Activated CD8-positive, alpha-beta memory T cell treated with anti-CD3 and anti-CD28 coated beads for 4 hours (primary cell): Measurements from ENCODE around the gene SLC5A3.

Experiments
- DNase-seq, 2 donors: peaks; one replicate each; pipeline ENCODE4 v3.0.0-alpha.2; 2020; ENCODE audit warnings: low read depth in 2 of 2

SLC5A3 gene

DNA sequence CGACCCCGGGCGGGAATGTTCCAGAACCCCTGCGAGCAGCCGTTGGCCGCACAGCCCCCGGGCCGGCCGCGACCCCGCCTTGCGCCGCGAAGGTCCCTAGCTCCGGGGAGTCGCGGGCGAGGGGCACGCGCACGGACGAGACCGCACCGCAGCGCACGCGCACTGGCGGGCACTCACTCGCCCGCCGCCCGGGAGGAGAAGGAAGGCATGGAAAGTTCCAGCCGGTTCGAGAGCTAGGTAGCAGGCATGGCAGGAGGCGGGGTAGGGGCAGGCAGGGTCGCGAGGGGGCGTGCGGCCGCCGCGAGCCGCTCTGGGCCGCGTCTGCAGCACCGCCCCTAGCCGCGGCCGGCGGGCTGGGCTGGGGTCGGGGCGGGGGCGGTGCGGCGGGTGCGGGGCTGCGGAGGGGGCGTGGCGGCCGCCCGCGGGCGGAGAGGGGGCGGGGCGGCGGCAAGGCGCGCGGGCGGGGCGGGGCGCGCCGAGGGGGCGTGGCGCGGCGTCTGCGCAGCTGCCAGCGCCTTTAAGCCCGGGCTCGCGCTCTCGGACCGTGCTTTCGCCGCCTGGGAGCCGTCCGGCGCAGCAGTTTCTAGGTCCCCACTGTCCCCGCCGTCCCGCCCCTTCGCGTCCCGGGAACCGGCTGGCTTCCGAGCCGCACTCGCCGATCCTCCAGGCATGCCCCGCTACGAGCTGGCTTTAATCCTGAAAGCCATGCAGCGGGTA lies at the start of gene SLC5A3, which contains the start of gene MRPS6:
SLC5A3 (plus strand) TSS at position 547 of the 717 bp plus-strand sequence. CDS start 21,621 bp downstream, outside the sequence.
MRPS6 (plus strand) TSS at position 547 of the 717 bp plus-strand sequence; CDS start at position 670, 123 bp downstream.
- DNase-seq: peak in 1 of 2 donors; percentile 58

DNA sequence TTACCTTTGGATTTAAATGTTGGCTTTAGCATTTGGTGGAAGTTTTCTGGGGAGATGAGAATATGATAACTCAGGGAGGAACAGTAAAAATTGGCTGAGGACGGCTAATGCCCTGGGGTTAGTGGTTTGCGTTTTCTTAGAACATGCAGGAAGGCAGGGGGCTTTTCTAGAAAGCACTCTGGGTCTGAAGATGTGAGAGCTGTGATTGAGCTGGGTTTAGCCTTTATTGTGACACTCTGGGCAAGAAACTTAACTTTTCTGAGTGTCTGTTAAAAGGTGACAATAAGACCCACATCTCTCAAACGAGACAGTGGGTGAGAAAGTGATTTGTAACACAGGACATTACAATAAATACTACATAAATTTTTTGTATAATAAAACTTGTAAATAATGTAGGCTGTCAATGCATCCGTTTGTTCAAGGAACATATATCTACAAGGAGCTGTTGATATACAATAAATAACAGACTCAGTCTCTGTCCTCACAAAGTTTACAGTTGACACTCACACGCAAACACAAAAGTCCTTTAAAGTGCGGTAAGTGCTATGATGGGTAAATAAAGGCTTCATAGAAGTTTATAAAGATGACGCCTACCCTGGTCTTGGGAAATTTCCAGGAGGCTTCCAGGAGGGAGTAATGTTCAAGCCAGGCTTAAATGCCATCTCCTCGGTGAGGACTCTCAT lies 49.5 kb upstream of the SLC5A3 start:
- no peak for DNase-seq

DNA sequence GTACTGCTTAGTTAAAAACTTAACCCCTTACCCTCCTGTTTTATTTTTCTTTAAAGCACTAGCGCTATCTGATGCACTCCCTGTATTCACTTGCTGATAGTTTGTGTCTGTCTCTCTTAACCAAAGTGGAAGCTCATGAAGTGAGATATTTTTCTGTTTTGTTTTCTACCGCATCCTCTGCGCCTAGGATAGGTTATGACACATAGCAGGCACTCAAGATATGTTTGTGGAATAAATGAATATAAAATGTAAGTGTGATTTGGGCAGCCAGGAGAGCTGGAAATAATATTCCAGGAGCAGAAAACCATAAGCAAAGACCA lies 49.0 kb upstream of the SLC5A3 start:
- no peak for DNase-seq

DNA sequence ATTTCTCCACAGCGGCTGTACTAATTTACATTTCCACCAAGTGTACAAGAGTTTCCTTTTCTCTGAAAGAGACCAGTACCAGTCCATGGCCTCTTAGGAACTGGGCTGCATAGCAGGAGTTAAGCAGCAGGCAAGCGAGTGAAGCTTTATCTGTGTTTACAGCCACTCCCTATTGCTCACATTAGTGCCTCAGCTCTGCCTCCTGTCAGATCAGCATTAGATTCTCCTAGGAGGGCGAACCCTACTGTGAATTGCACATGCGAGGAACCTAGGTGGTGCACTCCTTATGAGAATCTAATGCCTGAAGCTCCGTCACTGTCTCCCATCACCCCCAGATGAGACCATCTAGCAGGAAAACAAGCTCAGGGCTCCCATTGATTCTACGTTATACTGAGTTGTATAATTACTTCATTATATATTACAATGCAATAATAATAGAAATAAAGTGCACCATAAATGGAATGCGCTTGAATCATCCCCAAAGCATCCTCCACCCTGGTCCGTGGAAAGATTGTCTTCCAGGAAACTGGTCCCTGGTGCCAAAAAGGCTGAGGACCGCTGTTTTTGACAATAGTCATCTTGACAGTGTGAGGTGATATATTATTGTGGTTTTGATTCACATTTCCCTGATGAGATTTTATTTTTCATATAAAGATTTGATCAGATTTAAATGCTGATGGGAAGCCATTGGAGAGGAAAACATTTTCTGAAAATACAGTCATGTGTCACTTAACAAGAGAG lies 45.5 kb upstream of the SLC5A3 start:
- no peak for DNase-seq

DNA sequence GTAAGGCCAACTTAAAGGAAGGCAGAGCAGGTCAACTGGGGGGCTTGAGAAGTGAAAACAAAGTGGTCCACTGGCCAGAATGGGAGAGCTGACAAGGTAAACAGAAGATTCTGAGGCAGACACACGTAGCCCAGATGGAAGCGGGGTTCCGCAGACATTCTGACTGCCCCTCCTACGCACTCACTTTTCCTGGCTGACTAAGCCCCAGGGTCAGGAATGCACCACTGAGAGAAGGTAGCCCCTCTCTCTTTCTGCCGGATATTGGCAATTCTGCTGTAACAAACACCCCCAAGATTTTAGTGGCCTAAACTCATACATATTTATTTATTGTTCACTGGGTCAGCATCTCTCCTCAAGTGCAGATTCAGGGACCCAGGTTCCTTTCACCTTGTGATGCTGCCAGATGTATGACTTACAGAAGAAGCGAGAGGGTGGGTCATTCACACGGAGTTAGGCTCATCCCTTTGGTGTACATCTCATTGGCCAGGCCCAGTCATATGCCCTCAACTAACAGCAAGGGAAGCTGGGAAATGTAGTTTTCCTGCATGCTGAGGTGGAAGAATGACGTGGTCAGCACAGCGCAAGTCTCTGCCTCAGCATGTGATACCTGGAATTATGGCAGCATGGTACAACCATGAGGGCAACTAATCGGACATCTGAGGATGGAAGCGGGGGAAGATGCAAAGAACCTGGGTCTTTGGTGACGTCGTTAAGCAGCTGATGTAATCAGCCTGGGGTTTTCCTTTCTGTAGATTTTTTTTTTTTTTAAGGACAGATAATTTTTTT lies 43.4 kb upstream of the SLC5A3 start:
- DNase-seq: peak; percentile 4 to 23

DNA sequence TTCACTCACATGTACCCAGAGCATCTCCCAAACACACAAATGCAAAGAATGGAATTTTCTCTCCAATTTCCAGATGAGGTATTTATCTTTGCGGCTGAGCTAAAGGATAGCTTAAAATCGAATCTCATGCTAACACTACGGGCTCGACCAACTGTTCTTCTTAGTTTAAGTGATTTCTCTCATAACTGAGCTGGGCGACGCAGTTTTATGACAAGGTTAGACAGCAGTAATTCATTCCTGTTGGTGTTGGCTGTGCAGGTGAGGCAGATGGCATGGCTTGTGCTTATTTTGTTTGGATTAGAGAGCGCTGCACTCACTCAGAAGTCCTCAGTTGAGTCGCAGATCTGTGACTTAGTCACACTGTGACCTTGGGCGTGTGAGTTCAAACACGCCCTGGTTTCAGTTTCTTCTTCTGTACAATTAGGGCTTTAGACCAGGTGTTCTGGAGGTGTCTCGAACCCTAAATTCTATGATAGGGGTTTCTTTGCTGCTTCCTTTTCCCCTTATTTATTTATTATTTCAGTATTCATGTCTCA lies 41.5 kb upstream of the SLC5A3 start:
- no peak for DNase-seq

DNA sequence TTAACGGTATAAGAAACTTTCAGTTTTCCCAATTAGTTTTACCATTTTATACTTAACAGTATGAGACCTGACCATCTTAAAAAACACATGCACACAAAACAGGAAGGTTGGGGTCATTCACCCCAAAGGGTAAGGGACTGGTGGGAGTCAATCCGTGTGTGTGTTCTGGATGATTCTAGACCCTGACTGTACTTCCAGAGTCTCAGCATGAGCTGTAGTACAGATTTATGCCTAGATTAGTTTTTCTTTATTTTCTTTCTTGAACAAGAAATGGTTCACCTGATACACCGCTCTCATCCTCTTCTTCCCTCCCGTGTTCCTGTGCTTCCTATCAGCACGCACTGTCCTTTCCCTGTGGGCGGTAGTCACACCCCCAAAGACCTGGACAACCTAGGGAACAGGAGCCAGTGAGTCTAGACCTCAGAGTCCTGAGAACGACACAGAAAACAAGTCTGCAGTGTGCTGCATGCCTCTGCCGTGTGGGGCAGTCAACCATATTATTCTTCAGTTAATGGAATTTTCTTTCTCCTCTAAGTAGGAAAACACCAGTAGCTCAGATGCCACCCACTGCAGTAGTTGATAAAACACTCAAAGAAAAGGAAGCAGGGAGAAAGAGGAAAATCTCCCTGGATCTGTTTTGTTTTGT lies 38.9 kb upstream of the SLC5A3 start:
- DNase-seq: no peak

DNA sequence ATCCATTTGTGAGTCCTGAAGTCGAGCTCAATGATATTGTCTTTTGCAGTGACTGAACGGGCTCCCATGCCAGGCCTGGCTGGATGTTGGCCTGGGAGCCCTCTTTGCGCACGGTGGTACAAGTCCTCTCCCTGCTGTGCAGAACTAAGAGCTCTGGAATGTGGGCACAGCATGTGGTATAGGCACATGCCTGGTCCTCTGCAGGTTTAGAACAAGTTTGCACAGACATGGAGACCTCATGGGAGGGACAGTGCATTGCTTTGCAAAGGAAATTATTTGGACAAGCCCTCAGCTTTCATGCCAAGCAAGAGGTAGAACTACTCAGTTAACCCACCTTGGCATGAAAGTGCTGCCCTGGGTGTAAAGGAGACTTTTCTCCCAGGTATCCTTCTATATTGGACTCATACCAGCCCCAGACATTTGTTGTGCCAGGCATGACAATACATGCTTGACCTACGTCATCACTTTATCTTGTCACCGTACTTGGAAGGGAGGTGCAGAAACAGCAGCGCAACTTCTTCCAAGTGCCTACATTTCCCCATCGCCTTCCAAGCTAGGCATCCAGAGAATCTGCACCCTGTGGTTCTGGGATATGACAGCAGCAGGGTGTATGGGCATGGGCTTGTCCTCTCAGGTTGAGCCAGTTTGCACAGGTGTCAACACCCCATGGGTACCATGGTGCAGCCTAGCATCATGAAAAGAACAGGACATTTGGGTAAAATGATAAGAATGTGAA lies 37.6 kb upstream of the SLC5A3 start:
- DNase-seq: no peak

DNA sequence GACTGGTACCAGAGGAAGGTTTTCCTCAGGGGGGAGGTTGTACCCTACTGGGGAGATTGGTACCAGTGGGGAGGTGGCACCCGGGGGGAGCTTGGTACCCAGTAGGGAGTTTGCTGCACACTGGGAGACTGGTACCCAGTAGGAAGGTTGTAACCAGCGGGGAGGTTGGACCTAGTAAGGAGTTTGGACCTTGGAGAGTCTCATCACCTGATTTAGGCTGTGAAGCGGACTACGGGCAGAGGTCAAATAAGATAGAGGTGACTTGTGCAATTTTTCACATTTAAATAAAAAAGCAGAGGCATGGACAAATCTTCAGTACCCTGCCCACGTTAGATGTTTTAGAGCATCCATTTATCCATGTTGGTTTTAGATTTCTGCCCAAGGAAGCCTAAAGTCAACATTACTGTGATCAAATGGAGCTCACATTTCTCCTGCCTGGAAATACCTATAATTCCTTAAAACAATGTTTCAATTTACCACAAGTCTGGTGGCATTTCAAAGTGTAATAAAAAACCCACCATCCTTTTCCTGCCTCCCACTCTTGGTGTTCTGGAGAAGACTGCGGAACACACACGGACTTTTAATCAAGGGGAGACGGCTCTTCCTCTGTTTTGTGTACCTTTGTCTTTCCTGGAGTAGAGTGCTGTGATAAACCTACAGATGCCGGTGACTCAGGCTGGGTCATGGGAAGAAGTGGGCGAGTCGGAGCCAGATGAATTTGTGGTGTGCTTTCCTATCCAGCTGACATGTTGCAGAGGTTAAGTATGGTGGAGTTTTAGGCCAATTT lies 36.2 kb upstream of the SLC5A3 start:
- no peak for DNase-seq

DNA sequence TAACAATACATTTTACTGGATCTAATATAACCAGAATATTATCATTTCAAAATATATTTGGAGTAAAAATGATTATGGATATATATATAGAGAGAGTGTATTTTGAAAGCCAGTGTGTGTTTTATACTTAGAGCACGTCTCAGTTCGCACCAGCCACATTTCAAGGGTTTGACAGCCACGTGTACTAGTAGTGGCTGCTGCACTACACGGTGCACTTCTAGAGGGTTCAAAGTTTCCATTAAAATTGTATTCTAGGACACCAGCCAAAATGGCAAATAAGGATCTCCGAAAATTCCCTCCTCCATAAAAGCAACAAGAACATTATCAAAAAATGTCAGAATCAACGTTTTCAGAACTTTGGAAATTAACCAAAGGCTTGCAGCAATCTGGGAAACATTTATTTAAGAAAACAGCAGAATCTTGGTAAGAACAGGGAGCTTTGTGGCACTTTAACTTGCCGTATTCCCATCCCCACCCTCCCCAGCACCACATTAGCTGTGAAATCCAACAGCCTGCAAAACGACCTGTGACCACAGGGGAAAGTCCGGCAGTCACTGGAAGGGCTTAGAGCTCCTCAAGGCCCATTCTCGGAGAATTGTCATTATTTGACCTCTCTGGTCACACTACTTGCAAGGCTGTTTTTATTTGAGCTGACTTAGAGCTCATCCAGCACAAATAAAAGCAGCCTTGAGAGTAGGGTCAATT lies 33.5 kb upstream of the SLC5A3 start:
- no peak for DNase-seq

DNA sequence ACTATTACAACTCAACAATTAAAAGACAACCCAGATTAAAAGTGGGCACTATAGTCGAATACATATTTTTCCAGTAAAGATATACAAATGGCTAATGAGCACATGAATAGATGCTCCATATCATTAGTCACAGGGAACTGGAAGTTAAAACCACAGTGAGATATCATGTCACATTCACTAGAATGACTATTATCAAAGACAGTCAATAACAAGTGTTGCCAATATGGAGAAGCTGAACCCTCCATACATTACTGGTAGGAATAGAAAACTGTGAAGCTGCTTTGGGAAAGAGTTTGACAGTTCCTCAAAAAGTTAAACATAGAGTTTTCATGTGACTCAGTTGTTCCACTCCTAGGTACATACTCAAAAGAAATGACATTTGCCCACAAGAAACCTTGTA lies 30.6 kb upstream of the SLC5A3 start:
- DNase-seq: no peak

DNA sequence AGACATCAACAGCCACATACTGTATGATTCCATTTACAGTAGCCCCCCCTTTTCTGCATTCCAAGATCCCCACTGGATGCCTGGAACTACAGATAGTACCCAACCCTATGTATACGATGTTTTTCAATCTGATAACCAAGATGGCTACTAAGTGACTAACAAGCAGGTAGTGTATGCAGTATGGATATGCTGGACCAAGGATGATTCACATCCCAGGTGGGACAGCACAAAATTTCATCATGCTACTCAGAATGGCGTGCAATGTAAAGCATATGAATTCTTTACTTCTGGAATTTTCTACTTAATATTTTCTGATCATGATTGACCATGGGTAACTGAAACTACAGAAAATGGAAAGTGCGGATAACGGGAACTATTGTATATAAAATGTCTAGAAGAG lies 30.0 kb upstream of the SLC5A3 start:
- DNase-seq: no peak

DNA sequence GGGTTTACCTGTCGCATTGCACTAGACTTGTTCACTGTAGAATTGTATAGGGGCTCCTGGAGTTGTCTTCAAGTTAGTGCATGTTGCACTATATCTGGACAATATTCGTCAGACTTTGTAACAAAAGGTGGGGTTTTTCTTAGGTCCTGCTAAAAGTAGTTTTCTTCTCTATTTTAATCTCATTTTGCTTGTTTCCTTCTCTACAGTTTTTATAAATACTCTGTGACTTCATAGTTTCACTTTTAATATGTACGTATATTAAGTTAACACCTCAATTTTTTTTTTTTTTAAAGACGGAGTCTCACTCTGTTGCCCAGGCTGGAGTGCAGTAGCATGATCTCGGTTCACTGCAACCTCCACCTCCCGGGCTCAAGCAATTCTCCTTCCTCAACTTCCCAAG lies 26.5 kb upstream of the SLC5A3 start:
- no peak for DNase-seq

DNA sequence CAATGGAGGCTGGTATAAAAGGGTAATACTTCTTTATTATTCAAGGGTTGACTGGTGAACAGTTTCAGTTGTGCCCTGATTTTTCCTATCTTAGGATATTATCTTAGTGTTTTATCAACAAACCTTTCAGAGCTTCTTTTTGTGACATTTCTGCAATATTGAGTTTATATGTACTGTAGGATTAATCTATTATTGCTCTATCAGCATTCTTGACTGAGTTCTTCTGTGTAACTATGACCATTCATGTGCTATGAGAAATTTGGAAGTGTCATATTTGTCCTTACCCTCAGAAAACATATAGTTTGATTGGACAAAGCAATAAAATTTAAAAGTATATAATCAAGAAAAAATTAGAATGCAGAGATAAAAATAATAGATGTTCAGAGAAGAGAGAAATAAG lies 25.5 kb upstream of the SLC5A3 start:
- no peak for DNase-seq

DNA sequence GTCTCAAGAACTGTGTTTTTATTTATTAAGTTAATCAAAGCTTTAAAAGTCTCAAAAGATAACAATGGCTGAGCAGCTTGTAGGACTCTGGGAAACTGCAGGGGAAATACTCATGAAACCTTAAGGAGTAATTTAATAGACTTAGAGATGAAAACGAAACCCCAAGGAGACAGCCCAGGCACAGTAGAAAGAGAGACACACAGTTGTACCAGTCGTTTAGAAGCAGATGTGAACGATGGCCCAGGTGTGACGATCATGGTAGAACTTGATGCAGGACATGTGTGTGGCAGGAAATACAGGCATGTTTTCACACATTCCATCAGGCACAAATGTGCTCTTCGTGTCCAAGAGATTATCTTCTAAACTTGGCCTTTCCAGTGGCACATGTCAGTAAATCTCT lies 21.2 kb upstream of the SLC5A3 start:
- no peak for DNase-seq

DNA sequence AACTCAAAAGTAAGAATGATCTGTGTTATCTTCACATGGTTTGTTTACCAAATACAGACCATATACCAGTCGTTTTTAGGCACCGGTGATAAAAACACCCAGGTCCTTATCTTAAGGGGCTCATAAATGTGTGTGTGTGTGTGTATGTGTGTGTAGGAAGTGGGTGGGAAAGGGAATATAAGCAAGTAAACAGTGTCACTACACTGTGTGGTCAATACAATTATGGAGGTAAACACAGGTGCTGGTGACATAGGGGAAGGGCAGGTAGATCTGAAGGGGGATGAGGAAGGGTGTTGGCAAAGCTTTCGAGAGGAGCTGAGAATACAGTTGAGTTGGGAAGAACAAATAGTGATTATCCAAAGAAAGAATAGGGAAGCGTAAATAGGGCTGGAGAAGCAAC lies 19.1 kb upstream of the SLC5A3 start:
- DNase-seq: no peak

DNA sequence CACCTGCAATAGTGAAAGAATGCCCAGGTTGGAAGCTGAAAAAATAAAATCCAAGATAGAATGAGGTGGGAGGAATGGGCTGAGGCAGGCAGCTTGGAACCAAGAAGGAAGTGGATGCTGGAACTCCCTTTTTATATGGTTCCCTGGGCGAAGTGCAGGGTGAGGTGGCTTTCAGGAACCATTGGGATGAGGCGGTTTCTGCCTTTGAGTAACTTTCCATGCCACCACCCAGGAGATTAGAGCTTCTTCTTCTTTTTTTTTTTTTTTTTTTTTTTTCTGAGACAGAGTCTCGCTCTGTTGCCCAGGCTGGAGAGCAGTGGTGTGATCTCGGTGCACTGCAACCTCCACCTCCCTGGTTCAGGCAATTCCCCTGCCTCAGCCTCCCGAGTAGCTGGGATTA lies 17.8 kb upstream of the SLC5A3 start:
- no peak for DNase-seq

DNA sequence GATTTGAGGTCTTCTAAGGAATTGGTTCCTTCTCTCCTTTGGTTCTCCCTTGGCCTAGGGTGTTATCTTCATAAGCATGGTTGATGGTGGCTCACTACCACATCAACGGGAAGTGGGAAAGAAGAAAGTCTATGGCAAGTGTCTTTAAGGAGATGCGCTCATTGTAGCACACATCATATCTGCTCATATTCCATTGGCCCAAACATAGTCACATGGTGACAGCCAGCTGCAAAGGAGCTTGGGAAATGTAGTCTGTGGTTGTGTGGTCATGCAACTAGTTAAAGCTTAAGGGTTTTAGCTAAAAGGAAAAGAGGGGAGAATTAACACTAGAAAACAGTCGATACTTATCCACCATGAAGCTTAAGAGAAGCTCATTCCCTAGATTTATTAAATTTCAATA lies 11.4 kb upstream of the SLC5A3 start:
- DNase-seq: no peak

DNA sequence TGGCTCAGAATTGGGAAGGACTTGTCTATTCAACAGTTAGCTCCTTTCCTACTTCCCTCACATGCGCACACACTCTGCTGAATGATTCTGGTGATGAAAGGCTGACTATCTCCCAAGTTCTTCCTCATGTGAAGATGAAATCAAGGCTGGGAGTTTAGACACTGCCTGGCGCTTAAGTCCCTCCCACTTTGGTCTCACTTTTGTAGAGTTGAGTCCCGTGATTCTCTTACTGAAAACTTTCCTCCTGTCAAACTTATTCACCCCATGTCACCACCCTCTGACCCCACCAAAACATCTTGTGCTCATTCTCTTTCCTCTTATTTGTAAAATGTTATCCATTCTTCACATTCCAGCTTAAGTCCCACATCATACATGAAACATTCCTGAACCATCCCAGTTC lies 8.4 kb upstream of the SLC5A3 start:
- DNase-seq: no peak
